Head of caudate nucleus (tissue), 42 donors: Measurements from ENCODE around the gene HSD17B1.

Experiments used
- DNase-seq, 42 donors: peaks; one replicate each; pipeline versions ENCODE4 v3.0.0 to v3.0.0-alpha.2; 2020 to 2021; ENCODE audit warnings: mixed read lengths in 7 of 42
- intact Hi-C: fragments of 100-400 bp; cut with DNase I; formaldehyde crosslinking; loops from one replicate; pipeline ENCODE4 v1.15.0; 2022

HSD17B1 gene

DNA sequence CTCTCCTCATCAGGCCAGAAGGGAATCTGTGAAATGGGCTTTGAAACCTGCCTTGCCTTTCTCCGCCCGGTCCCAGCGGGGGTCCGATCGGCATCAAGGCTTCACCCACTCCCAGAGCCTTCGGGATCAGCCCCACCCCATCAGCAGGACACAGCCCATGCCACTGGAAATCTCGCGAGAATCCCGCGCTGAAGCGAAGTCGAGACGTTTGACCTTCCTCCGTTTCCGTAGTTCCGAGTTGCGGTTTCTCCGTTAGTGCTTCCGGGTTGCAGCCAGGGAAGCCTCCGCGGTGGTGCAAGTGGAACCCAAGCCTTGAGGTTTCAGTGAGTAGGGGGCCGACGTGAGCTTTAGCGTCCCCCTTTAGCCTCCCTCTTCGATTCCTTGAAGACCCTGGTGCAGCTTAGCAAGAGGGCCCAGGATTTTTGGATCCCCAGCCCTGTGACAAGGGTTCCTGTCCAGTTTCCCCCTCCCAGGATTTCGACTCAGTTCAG lies 9.2 kb downstream of the HSD17B1 start, which contains the start of gene COASY:
Gene COASY (plus strand): TSS at position 252 of the 491 bp plus-strand sequence. CDS start 475 bp downstream, outside the sequence.
- intact Hi-C loops, result no loop called here
- peak; percentile 88 to 98 (median 95) for DNase-seq

DNA sequence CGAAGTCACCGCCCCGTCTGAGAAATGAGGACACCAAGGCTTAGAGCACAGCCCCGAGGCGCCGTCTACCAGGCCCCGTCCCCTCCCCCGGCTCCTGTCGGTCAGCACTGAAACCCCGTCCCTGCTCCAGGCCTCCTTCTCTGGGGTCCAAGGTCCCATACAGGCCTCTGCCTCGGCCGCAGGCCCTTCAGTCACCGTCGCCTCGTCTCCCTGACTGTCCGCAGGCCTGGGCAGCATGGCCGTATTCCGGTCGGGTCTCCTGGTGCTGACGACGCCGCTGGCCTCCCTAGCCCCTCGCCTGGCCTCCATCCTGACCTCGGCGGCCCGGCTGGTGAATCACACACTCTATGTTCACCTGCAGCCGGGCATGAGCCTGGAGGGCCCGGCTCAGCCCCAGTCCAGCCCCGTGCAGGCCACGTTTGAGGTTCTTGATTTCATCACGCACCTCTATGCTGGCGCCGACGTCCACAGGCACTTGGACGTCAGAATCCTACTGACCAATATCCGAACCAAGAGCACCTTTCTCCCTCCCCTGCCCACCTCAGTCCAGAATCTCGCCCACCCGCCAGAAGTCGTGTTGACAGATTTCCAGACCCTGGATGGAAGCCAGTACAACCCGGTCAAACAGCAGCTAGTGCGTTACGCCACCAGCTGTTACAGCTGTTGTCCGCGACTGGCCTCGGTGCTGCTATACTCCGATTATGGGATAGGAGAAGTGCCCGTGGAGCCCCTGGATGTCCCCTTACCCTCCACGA lies 9.8 kb downstream of the HSD17B1 start:
- intact Hi-C loops, result no loop called here
- DNase-seq, result peak in 3 of 42 donors; percentile 23 to 30 (median 27)

DNA sequence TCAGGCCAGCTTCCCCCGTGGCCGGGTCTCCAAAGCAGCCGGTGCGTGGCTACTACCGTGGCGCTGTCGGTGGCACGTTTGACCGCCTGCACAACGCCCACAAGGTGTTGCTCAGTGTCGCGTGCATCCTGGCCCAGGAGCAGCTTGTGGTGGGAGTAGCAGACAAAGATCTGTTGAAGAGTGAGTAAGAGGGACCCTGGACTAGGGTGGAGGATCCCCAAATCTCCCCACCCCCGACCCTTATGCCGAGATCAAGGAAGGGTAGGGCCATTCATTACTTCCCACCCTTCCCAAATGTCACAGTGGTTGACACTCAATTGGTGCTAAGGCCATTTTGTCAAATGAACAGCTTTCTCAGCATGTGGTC lies 10.4 kb downstream of the HSD17B1 start:
- intact Hi-C loops, result no loop called here
- DNase-seq, result no peak

DNA sequence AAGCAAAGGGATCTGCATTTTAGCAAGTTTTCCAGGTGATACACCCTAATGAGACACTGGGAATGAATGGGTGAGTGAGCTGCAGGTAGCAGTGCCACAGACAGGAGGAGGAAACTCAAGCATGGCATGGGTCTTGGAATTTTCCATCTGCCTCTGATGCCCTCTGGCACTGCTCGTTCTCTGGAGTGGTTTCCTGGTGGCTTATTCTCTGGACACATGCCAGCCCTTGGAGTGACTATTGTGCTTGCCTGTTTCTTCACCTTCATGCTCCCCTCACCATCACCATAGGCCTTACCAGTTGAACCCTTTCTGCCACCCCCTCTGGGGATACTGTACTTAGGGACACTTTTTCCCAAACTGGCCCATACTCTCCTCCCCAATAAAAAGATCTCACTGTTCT lies 10.8 kb downstream of the HSD17B1 start:
- no peak for DNase-seq
- intact Hi-C loops, result no loop called here

DNA sequence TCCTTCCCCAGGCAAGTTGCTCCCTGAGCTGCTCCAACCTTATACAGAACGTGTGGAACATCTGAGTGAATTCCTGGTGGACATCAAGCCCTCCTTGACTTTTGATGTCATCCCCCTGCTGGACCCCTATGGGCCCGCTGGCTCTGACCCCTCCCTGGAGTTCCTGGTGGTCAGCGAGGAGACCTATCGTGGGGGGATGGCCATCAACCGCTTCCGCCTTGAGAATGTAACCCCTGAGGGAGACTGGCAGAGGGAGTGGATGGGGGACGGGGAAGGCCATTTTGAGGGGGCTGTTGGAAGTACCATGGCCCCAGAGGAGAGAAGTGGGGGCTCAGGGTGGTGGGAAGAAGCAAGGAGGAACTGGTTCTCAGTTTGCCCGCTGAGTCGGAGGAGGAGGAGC lies 11.2 kb downstream of the HSD17B1 start:
- intact Hi-C loops, result no loop called here
- DNase-seq, result no peak

DNA sequence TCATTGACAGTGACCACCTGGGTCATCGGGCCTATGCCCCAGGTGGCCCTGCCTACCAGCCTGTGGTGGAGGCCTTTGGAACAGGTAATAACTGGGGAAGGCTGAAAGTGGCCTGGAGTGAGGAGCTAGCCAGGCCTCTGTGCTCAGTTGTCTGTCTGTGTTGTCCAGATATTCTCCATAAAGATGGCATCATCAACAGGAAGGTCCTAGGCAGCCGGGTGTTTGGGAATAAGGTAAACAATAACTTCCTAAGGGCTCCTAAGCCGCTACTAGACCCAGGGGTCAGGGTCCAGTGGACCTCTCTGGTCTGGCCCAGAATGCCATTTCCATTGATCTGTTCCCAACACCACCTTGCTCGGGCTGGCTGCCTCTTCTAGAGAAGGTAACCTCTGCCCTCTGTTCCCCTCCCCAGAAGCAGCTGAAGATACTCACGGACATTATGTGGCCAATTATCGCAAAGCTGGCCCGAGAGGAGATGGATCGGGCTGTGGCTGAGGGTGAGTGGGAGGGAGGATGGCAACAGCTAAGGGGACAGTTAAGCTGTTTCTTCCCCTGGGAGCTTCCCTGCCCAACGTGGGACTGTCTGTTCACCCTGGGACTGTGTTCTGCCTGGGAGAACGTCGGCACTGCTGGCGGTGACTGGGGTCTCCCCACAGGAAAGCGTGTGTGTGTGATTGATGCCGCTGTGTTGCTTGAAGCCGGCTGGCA lies 12.2 kb downstream of the HSD17B1 start:
- intact Hi-C loops, result no loop called here
- DNase-seq, result no peak

DNA sequence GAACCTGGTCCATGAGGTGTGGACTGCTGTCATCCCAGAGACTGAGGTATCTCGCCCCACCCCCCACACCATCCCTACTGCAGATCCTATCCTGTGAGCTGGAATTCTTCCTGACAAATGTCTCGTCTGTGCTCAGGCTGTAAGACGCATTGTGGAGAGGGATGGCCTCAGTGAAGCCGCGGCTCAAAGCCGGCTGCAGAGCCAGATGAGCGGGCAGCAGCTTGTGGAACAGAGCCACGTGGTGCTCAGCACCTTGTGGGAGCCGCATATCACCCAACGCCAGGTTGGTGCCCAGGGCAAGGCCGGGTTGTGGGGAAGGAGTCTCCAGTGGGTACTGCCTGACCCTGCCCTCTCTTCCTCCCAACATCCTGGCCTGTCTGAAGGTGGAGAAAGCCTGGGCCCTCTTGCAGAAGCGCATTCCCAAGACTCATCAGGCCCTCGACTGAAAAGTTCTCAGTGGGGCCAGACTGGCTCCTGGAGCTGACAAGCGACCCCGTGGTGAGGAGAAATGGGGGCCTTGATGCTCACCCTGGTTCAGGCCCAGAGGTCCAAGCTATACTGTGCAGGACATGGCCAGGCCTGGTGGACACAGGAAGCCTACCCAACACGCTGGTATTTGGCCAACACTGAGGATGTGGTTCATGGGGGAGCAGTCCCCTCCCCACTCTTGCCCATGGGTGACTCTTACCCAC lies 12.9 kb downstream of the HSD17B1 start:
- intact Hi-C loops, result no loop called here

DNA sequence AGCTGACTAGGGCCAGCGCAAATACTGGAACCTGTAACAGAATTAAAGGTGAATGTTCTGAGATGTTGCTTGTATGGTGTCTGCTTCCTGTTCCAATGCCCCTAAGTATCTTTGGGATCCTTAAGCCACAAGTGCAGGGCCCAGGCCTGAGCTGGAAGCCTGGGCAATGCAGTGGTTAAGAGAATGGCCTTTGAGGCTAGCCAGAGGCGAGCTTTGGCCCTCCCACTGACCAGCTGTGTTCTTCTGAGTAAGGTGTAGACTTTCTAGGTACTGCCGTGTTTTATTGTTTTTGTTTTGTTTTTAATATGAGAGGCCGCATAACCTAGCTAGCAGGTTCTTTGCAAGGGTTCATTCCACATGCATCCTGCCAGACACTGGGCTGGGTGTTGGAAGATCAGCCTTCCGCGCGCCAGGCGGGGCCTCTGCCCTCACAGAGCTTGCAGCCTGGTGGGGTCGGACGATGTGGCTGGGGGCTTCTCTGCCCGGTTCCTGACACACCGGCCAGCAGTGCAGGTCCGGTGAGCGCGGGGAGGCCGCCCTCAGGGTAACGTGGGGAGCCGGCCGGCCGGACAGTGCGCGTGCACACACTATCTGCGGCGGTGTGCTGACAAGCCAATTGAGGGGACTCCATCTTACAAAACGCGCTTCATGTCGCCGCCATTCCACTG lies 13.6 kb downstream of the HSD17B1 start:
- intact Hi-C loops, result no loop called here
- DNase-seq, result peak in 1 of 42 donors; percentile 18

More for the DNA sequence above, 12.9 kb downstream of the HSD17B1 start:
- no peak for DNase-seq

DNA sequence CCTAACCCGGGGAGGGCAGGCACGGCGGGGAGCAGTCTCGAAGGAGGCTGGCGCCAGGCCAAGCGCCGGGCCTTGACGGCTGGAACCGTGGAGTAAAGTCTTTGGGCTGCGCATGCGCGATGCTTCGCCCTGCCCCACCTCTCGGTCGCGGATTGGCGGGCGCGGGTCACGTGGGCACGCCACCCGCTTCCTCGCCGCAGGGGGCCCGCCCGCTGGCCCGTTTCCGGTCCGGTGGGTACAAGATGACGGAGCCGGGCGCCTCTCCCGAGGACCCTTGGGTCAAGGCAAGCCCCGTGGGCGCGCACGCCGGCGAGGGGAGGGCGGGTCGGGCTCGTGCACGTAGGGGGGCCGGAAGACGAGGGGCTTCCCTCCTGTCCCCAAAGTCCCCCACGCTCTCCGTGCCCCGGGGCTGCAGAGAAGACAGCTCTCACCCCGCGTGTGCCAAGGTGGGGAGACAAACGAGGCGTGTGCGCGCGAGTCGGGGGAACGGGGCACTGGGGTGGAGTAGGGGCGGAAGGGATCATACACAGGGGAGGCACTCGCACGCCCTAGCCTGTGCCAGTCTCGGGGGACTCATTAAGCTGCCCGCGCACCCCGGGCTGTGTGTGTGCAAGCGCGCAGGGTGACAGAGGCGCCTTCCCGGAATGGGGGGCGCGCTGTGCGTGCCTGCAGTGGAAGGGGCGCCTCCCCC lies 14.3 kb downstream of the HSD17B1 start, which contains the start of gene MLX:
Gene MLX (plus strand): TSS at position 218 of the 691 bp plus-strand sequence. CDS start 25 bp downstream, at position 243.
- peak; percentile 77 to 98 (median 94) for DNase-seq
- intact Hi-C loops, result no loop called here

DNA sequence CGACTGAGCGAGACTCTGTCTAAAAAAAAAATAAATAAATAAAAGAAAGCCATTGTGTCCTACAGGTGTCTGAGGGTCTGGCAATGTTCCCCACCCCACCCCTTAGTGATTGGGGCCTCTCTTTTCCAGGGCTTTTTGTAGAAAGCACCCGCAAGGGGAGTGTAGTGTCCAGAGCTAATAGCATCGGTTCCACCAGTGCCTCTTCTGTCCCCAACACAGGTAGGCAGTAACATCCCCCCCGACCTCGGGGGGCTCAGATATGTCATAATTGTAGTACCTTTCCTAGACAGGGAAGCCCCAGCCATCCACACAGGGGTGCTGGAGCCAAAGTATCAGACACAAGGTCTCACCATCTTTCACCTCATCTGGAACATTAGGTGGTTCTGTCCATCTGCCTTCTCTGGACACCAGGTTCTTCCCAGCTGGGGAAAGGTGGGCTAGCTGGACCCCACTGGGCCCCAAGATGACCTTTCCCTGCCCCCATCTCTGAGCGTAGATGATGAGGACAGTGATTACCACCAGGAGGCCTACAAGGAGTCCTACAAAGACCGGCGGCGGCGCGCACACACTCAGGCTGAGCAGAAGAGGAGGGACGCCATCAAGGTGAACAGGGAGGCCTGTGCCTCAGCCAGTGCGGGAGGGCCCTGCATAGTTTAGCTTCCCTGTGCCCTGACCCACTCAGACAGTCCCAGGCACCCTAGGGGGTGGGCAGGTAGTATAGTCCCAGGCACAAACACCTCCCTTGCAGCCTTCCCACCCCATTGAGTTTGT lies 15.8 kb downstream of the HSD17B1 start:
- DNase-seq, result no peak
- intact Hi-C loops, result no loop called here

DNA sequence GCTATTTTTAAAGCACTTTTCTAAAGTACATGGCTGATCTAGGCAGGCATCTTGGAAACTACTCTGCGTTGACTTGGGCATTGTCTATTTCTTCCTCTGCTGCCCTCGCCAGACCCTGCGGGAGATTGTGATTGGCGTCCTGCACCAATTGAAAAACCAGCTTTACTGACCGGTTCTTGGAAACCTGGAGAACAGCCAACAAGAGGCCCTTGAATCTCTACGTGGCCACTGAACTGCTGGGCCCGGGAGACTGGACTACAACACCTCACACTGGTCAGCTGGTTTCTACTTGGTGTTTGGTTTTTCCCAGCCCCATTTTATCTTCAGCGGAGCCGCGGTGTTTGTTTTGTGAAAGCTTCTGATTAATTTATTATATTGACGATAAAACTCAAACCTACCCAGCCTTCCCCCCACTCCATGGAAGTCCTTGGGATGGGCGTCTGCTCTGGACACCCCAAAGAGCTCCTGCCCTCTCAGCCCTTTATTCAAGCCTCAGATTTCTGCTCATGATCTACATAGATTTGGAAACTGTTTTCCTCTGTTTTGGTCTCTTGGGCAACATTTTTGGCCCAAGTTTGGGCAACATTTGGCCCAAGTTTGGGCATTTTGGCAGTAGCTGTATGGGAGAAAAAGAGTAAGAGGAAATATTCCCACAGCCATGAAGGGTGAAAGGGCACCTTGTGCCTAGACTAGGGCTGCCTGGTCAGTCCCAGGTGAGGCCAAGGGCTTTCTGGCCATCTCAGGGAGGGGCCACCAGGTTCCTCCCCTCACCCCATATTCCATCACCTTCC lies 18.9 kb downstream of the HSD17B1 start:
- DNase-seq, result no peak
- intact Hi-C loops, result no loop called here

DNA sequence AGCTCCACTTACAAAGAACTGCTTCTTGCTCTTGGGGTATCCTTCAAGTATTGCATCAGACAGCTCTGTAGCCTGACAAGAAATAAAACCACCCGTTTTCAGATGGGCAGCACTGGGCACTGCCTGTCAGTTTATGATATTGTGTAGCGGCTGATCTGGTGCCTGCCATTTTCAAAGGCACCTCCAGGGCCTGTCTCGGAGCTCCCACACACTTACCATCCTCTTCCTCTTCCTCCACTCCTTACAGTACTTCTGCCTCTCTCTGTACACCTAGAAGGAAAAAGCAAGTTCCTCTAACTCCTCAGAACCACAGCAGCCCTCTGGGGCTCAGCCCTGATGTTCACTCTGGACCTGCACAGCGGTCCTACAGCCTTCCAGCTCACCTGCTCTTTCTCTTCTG lies 20.4 kb downstream of the HSD17B1 start:
- intact Hi-C loops, result no loop called here
- no peak for DNase-seq

DNA sequence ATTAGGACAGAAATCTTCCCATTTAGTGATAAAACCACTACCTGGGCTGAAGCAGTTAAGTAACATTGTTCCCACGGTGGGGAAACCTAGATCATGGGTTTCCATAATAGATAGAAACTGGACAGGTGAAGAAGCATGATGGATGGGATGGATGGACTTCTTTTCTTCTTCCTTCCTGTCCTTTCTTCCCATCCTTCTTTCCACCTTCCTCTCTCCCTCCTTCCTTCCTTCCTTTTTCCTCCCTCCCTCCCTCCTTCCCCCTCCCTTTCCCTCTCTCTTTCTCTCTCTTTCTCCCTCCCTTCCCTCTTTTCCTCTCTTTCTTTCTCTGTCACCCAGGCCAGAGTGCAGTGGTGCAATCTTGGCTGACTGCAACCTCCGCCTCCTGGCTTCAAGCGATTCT lies 21.7 kb downstream of the HSD17B1 start:
- intact Hi-C loops, result no loop called here
- DNase-seq, result no peak

DNA sequence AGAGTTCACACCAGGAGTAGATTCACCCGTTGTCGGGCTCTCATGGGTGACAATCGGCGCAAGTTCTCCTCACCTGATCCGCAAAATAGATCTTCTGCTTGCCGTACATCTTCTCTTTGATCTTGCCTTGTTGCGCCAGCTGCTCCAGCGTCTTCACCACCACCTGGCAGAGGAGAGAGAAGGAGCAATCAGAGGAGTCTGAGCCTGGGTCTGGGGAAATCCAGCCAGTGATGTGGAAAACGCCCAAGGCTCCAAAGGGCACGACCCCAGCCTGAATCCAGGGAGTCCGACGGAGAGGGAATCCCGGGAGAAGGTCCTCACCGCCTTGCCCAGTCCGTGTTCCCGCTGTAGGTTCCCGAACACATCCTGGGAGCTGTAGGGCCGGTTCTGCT lies 24.4 kb downstream of the HSD17B1 start:
- DNase-seq, result no peak
- intact Hi-C loops, result loop anchor here (5.0 kb wide), 1 partner anchor 100 kb away; the partner anchor contains the start of gene PLEKHH3

DNA sequence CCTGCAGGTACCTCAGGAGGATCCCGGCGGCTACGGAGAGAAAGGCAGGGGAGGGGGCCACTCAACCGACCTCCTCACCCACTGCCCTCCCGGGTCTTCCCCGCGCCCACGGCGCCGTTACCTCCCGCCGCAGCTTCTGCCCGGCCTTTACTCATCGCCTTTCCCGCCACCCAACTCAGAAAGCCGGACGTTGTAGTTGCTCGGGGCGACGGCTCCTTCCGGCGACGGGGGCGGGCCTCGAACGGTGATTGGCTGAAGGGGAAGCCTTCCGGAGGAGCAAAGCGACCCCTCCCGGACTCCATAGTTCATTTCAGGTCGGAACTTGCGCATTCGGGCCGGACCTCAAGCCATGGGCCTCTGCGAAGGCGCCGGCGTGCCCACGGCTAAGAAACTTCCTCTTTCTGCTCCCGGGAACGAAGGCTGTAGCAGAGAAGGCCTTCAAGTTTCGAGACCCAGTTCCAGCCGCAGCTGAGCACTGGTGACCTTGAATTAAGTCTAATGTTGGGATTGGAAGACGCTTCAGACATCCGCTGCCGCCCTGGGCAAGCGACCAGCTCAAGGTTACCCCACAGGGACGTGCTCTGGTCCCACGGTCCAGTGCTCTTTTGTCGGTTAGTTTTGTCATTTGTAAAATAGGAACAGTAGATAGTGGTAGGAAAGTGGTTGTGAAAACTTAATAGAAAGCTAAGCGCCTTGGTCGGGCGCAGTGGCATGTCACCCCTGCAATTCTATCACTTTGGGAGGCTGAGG lies 25.0 kb downstream of the HSD17B1 start, which contains the start of gene PSMC3IP:
Gene PSMC3IP (minus strand): TSS at position 198 of the 750 bp plus-strand sequence. CDS start 43 bp downstream, at position 155.
- peak; percentile 91 to 99 (median 96) for DNase-seq
- intact Hi-C loops, result loop anchor here (5.0 kb wide), 1 partner anchor 100 kb away; the partner anchor contains the start of gene PLEKHH3
